Stomach (tissue), 9 donors: ENCODE measurements around the gene DRG2. TPM values are rescaled to one million over a fixed set of nuclear protein-coding genes. Genes with fewer than 3 reads are reported as not detected.

Experiments used
- DNase-seq, 2 donors: peaks; one replicate each; pipeline versions ENCODE4 v3.0.0 to v3.0.0-alpha.2; 2013 to 2019
- H3K27ac ChIP-seq, 5 donors: fragments of 200-600 bp in 4 of 5; sonication (generic) in 4 of 5; one replicate each; pipeline ENCODE4 v1.5.1; 2013 to 2019; ENCODE audit warnings: mild to moderate bottlenecking in 1 of 5, moderate library complexity in 1 of 5
- H3K27me3 ChIP-seq, 3 donors: fragments of 200-600 bp; sonication (generic); one replicate each; pipeline ENCODE4 v1.5.1; 2017 to 2019; ENCODE audit warnings: mixed run types in 1 of 3
- H3K36me3 ChIP-seq, 4 donors: fragments of 200-600 bp; sonication (generic); 1 replicate in 3 of 4; 2 replicates in 1 of 4; pipeline ENCODE4 v1.5.1; 2016 to 2019
- H3K4me1 ChIP-seq, 4 donors: fragments of 200-600 bp; sonication (generic); one replicate each; pipeline ENCODE4 v1.5.1; 2016 to 2019
- H3K4me3 ChIP-seq, 4 donors: fragments of 200-600 bp; sonication (generic) in 3 of 4; one replicate each; pipeline ENCODE4 v1.5.1; 2016 to 2019; ENCODE audit warnings: mild to moderate bottlenecking in 1 of 4
- H3K9me3 ChIP-seq, 4 donors: fragments of 200-600 bp; sonication (generic); one replicate each; pipeline ENCODE4 v1.5.1; 2016 to 2019
- EP300 ChIP-seq: sonication (generic); formaldehyde crosslinking; IDR thresholded peaks from one replicate; pipeline ENCODE4 v1.6.1; 2017; ENCODE audit warnings: antibody characterized with exemption
- POLR2A ChIP-seq, 4 donors: fragments of 450-650 bp; IDR thresholded peaks; one replicate each; pipeline ENCODE4 v1.6.1; 2016; ENCODE audit warnings: antibody characterized with exemption in 4 of 4, control low read depth in 2 of 4, mild to moderate bottlenecking in 1 of 4, moderate library complexity in 1 of 4
- POLR2AphosphoS5 ChIP-seq, 3 donors: sonication (generic); formaldehyde crosslinking; IDR thresholded peaks; one replicate each; pipeline ENCODE4 v1.6.1; 2016; ENCODE audit warnings: antibody characterized with exemption in 3 of 3
- WGBS, 5 donors: extraction: QIAGEN DNeasy Blood & Tissue Kit in 3 of 5; methylation state at CpG; one replicate each; pipeline versions ENCODE4 v1.1.5 to v1.1.7; 2013 to 2018; 5-methylcytosine and 5-hydroxymethylcytosine counted together
- intact Hi-C: fragments of 100-400 bp; cut with DNase I; formaldehyde crosslinking; loops from one replicate; pipeline ENCODE4 v1.15.1; 2023; ENCODE audit warnings: low total_unique reads
- polyA plus RNA-seq, 3 donors: library from polyadenylated mRNA; stranded (reverse); fragments of 200-250 nt; gene quantifications; one replicate each; pipeline ENCODE4 v1.2.3, GENCODE V29; 2013
- total RNA-seq, 5 donors: library from RNA; depleted of rRNA; stranded (reverse); fragments of >200 nt; gene quantifications; one replicate each; pipeline versions ENCODE4 v1.1.0 to v1.2.3, GENCODE V29; 2014 to 2016
- TF ChIP-seq, protein P1 (sequence below), 7 experiments: fragments of 450-650 bp in 4 of 7; fragments of 200-600 bp in 3 of 7; sonication (generic) in 3 of 7; IDR thresholded peaks; one replicate each; pipeline ENCODE4 v1.5.1; 2016 to 2019; ENCODE audit warnings: antibody characterized with exemption in 7 of 7, control low read depth in 2 of 7, mild to moderate bottlenecking in 1 of 7
- donor health status: healthy with polysubstance abuse.
- donor health status: Bipolar disorder and iron deficiency.
- donor health status: healthy.

DRG2 gene
- total and polyA plus RNA-seq, 8 donors = 3.2 to 57.2 (median 37.8) TPM

DNA sequence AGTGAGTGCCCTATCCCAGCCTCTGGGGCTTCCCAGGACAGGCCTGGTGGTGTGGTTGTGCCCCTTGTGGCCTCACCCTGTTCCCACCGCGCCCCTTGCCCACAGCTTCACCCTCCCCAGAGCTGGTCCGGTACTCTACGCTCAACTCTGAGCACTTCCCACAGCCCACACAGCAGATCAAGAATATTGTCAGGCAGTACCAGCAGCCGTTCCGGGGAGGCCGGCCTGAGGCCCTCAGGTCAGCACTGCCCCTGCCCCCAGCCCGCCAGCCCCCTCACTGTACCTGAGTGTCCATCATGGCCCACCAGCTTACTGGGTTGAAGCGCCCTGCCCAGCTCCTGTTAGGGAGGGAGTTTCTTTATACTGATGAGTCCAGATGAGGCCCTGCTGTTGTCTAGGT is 63.5 kb downstream of the DRG2 start:
- no peak for TF ChIP-seq POLR2AphosphoS5 (IDR thresholded peaks at IDR 0.05)
- no peak overlapping the region for H3K4me3 ChIP-seq
- no peaks in the 10 kb centered on the region for H3K36me3 ChIP-seq
- H3K4me1 ChIP-seq = peaks cover 6 to 19% (median 14%) of the 10 kb centered on the region in 4 donors
- no peak overlapping the region for H3K27ac ChIP-seq
- WGBS, 5 donors = 80 to 90% (median 84%) methylated on average over 1 to 9 of the region's 9 CpGs
- H3K27me3 ChIP-seq = no peaks in the 10 kb centered on the region
- intact Hi-C loops = no loop called here
- no peaks in the 10 kb centered on the region for H3K9me3 ChIP-seq
- DNase-seq = no peak

DNA sequence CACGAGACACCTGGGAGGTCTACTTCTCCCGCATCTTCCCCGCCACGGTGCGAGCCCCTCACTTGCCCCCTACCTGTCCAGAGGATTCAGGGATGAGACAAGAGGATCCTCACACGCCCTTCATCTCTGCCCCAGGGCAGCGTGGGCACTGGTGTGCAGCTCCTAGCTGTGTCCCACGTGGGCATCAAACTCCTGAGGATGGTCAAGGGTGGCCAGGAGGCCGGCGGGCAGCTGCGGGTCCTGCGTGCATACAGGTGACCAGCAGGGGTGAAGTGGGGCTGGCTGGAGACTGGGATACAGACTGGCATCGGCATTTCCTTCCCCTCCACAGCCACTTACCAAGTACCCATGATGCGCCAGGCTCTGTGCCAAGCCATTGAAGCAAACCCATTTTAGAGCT is 67.4 kb downstream of the DRG2 start:
- TF ChIP-seq POLR2A (IDR thresholded peaks at IDR 0.05) (no peak), EP300 (no peak), POLR2AphosphoS5 (IDR thresholded peaks at IDR 0.05) (no peak)
- TF ChIP-seq, protein P1, sequence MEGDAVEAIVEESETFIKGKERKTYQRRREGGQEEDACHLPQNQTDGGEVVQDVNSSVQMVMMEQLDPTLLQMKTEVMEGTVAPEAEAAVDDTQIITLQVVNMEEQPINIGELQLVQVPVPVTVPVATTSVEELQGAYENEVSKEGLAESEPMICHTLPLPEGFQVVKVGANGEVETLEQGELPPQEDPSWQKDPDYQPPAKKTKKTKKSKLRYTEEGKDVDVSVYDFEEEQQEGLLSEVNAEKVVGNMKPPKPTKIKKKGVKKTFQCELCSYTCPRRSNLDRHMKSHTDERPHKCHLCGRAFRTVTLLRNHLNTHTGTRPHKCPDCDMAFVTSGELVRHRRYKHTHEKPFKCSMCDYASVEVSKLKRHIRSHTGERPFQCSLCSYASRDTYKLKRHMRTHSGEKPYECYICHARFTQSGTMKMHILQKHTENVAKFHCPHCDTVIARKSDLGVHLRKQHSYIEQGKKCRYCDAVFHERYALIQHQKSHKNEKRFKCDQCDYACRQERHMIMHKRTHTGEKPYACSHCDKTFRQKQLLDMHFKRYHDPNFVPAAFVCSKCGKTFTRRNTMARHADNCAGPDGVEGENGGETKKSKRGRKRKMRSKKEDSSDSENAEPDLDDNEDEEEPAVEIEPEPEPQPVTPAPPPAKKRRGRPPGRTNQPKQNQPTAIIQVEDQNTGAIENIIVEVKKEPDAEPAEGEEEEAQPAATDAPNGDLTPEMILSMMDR (IDR thresholded peaks at IDR 0.05) = no peak
- intact Hi-C loops = no loop called here
- no peak overlapping the region for H3K4me3 ChIP-seq
- H3K27ac ChIP-seq = no peak overlapping the region
- H3K36me3 ChIP-seq = no peaks in the 10 kb centered on the region
- no peaks in the 10 kb centered on the region for H3K9me3 ChIP-seq
- 90 to 95% (median 91%) methylated on average over 12 to 14 of the region's 14 CpGs for WGBS, 5 donors
- H3K4me1 ChIP-seq = peaks cover 19 to 40% (median 33%) of the 10 kb centered on the region in 4 donors
- DNase-seq = no peak
- H3K27me3 ChIP-seq = no peaks in the 10 kb centered on the region

DNA sequence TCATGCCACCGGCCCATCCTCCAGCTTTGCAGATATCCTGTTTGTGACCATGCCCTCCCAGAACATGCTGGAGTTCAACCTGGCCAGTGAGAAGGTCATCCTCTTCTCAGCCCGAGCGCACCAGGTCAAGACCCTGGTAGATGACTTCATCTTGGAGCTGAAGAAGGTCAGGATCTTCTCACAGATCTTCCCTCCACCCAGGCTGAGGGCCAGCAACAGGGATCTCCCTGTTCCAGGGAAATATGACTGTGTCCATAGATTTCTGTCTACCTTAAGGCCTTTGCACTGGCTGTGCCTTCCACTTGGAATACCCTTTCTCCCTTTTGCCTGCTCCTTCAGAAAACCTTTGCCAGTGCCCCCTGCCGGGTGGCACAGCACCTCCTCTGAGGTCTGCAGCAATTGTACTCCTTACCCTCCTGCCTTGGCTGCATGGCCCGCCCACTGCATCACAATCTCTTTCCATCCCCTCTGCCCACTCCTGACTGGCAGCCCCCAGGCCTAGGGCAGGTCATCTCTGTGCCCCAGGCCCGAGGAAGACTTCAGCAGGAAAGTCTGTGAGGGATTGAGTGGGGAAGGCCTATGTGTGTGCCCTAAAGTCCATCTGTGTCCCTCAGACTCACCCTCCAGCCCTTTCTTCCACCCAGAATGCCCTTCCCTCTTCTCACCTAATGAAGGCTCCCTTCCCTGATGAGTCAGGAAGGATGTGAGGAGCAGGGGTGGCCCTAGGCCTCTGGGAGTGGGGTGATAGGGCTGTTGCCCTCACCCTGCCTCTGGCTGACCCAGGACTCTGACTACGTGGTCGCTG is 68.6 kb downstream of the DRG2 start:
- no peak for TF ChIP-seq EP300
- TF ChIP-seq, protein P1 (IDR thresholded peaks at IDR 0.05) = no peak
- no peak for TF ChIP-seq POLR2A (IDR thresholded peaks at IDR 0.05)
- TF ChIP-seq POLR2AphosphoS5 (IDR thresholded peaks at IDR 0.05) = no peak
- no peaks in the 10 kb centered on the region for H3K27me3 ChIP-seq
- no peak overlapping the region for H3K4me3 ChIP-seq
- H3K36me3 ChIP-seq = no peaks in the 10 kb centered on the region
- H3K27ac ChIP-seq = peak overlapping the region in 2 of 5 donors; percentile 77
- no peaks in the 10 kb centered on the region for H3K9me3 ChIP-seq
- DNase-seq = no peak
- peaks cover 19 to 40% (median 33%) of the 10 kb centered on the region in 4 donors for H3K4me1 ChIP-seq
- intact Hi-C loops = no loop called here
- 70 to 89% (median 79%) methylated on average over 7 to 8 of the region's 8 CpGs for WGBS, 5 donors

DNA sequence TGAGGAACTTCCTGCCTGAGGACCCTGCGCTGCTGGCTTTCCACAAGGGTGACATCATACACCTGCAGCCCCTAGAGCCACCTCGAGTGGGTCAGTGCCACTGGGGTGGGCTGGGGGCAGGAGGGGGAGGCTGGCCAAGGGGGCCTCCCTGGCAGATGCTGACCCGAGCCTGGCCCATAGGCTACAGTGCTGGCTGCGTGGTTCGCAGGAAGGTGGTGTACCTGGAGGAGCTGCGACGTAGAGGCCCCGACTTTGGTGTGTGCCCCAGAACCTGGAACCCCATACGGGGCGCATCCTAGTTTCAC is 69.2 kb downstream of the DRG2 start:
- H3K4me1 ChIP-seq = peaks cover 19 to 40% (median 33%) of the 10 kb centered on the region in 4 donors
- no peak for DNase-seq
- no peaks in the 10 kb centered on the region for H3K27me3 ChIP-seq
- 90 to 96% (median 92%) methylated on average over 8 to 10 of the region's 10 CpGs for WGBS, 5 donors
- no peak overlapping the region for H3K4me3 ChIP-seq
- TF ChIP-seq POLR2AphosphoS5 (IDR thresholded peaks at IDR 0.05) (no peak), EP300 (no peak), POLR2A (IDR thresholded peaks at IDR 0.05) (no peak)
- TF ChIP-seq, protein P1 (IDR thresholded peaks at IDR 0.05) = no peak
- H3K9me3 ChIP-seq = no peaks in the 10 kb centered on the region
- peak overlapping the region in 3 of 5 donors; percentile 9 to 77 (median 77) for H3K27ac ChIP-seq
- intact Hi-C loops = no loop called here
- no peaks in the 10 kb centered on the region for H3K36me3 ChIP-seq

Other genes with a start within 250 kb of the DRG2 start
- gene TOM1L2, start 115.5 kb upstream of the DRG2 start, total RNA-seq = 100 to 1,000 TPM in 1 of 5 donors, 10 to 100 TPM in 4; 33.8 to 154 (median 51.3) TPM
- gene TOM1L2, start 115.5 kb upstream of the DRG2 start, polyA plus RNA-seq = 10 to 100 TPM; 13.3 to 24.2 (median 23.1) TPM
- gene DRC3, start 115.1 kb upstream of the DRG2 start, total RNA-seq = 10 to 100 TPM in 1 of 5 donors, 1 to 10 TPM in 3, not detected in 1; 1.1 to 16.5 (median 2.2) TPM
- gene DRC3, start 115.1 kb upstream of the DRG2 start, polyA plus RNA-seq = 1 to 10 TPM; 1.6 to 6.4 (median 1.7) TPM
- gene ATPAF2, start 48.8 kb upstream of the DRG2 start, total RNA-seq = 100 to 1,000 TPM in 1 of 5 donors, 10 to 100 TPM in 2, 1 to 10 TPM in 2; 5.4 to 250 (median 17.6) TPM
- gene ATPAF2, start 48.8 kb upstream of the DRG2 start, polyA plus RNA-seq = 10 to 100 TPM; 10.4 to 24.2 (median 20.6) TPM
- 10 to 100 TPM in 3 of 5 donors, 1 to 10 TPM in 2; 3.5 to 18.1 (median 11.6) TPM for gene GID4, start 48.5 kb upstream of the DRG2 start, total RNA-seq
- gene GID4, start 48.5 kb upstream of the DRG2 start, polyA plus RNA-seq = 1 to 10 TPM; 3.2 to 4.7 (median 3.5) TPM
- 10 to 100 TPM in 1 of 5 donors, under 1 TPM in 3, not detected in 1; 0.37 to 10.5 (median 0.65) TPM for gene MYO15A, start 20.8 kb downstream of the DRG2 start, total RNA-seq
- gene MYO15A, start 20.8 kb downstream of the DRG2 start, polyA plus RNA-seq = 1 to 10 TPM in 1 of 3 donors, under 1 TPM in 2; 0.31 to 1.1 (median 0.50) TPM
- gene ALKBH5, start 95.9 kb downstream of the DRG2 start, total RNA-seq = 10 to 100 TPM; 38.8 to 66.7 (median 58.9) TPM
- gene ALKBH5, start 95.9 kb downstream of the DRG2 start, polyA plus RNA-seq = 10 to 100 TPM; 32.8 to 41.1 (median 36.7) TPM
- 10 to 100 TPM in 4 of 5 donors, 1 to 10 TPM in 1; 5.8 to 19.7 (median 10.5) TPM for gene LLGL1, start 137.7 kb downstream of the DRG2 start, total RNA-seq
- gene LLGL1, start 137.7 kb downstream of the DRG2 start, polyA plus RNA-seq = 1 to 10 TPM; 5.2 to 9.0 (median 5.5) TPM
- gene FLII, start 170.8 kb downstream of the DRG2 start, total RNA-seq = 100 to 1,000 TPM; 107 to 677 (median 423) TPM
- 100 to 1,000 TPM; 114 to 237 (median 157) TPM for gene FLII, start 170.8 kb downstream of the DRG2 start, polyA plus RNA-seq
- gene MIEF2, start 172.7 kb downstream of the DRG2 start, total RNA-seq = 100 to 1,000 TPM in 1 of 5 donors, 10 to 100 TPM in 3, 1 to 10 TPM in 1; 5.2 to 254 (median 12.5) TPM
- gene MIEF2, start 172.7 kb downstream of the DRG2 start, polyA plus RNA-seq = 1 to 10 TPM; 2.1 to 7.5 (median 2.9) TPM
- gene TOP3A, start 227.0 kb downstream of the DRG2 start, total RNA-seq = 100 to 1,000 TPM in 1 of 5 donors, 10 to 100 TPM in 4; 21.9 to 311 (median 30.5) TPM
- gene TOP3A, start 227.0 kb downstream of the DRG2 start, polyA plus RNA-seq = 10 to 100 TPM in 1 of 3 donors, 1 to 10 TPM in 2; 7.6 to 12.7 (median 9.0) TPM
- 10 to 100 TPM in 3 of 5 donors, 1 to 10 TPM in 2; 5.8 to 17.9 (median 13.0) TPM for gene SMCR8, start 227.3 kb downstream of the DRG2 start, total RNA-seq
- gene SMCR8, start 227.3 kb downstream of the DRG2 start, polyA plus RNA-seq = 1 to 10 TPM; 2.4 to 4.0 (median 3.2) TPM